SK-N-SH treated with all-trans-retinoic acid at 6 μM for 48 hours (cell line): Measurements from ENCODE around the gene DPM1.

ENCODE experiments used
- GLIS3 ChIP-seq: fragments of 250-450 bp; sonication (Bioruptor Pico); IDR thresholded peaks from 2 replicates; pipeline ENCODE4 v1.5.0; 2020; ENCODE audit warnings: mild to moderate bottlenecking, moderate library complexity
- PATZ1 ChIP-seq: fragments of 250-450 bp; sonication (Bioruptor Pico); IDR thresholded peaks from 2 replicates; pipeline ENCODE4 v1.8.0; 2020; ENCODE audit warnings: mild to moderate bottlenecking, moderate library complexity, borderline replicate concordance
- RARB ChIP-seq: fragments of 250-450 bp; sonication (Bioruptor Pico); IDR thresholded peaks from 2 replicates; pipeline ENCODE4 v1.8.0; 2021; ENCODE audit warnings: mild to moderate bottlenecking, moderate library complexity
- SNAI2 ChIP-seq: fragments of 250-450 bp; sonication (Bioruptor Pico); IDR thresholded peaks from 2 replicates; pipeline ENCODE4 v1.5.0; 2020; ENCODE audit warnings: mild to moderate bottlenecking, moderate library complexity
- TCF4 ChIP-seq: fragments of 250-450 bp; sonication (Bioruptor Pico); IDR thresholded peaks from 2 replicates; pipeline ENCODE4 v1.8.0; 2021; ENCODE audit warnings: mild to moderate bottlenecking, moderate library complexity, borderline replicate concordance
- ZFP3 ChIP-seq: fragments of 250-450 bp; sonication (Bioruptor Pico); IDR thresholded peaks from 2 replicates; pipeline ENCODE4 v1.5.0; 2020; ENCODE audit warnings: mild to moderate bottlenecking, moderate library complexity
- ZFP30 ChIP-seq: fragments of 450-650 bp; formaldehyde crosslinking; IDR thresholded peaks from 2 replicates; pipeline ENCODE4 v1.5.0; 2022; ENCODE audit warnings: mild to moderate bottlenecking, moderate library complexity
- ZNF565 ChIP-seq: fragments of 450-650 bp; formaldehyde crosslinking; conservative IDR thresholded peaks from 2 replicates; pipeline ENCODE4 v1.5.0; 2020; ENCODE audit warnings: low read depth, mild to moderate bottlenecking, moderate library complexity
- TF ChIP-seq, protein P1 (sequence below): fragments of 250-450 bp; sonication (Bioruptor Pico); IDR thresholded peaks from 2 replicates; pipeline ENCODE4 v1.8.0; 2021; ENCODE audit warnings: low read depth, mild to moderate bottlenecking, moderate library complexity, borderline replicate concordance

- TF ChIP-seq RARB (CRISPR knock-in tag) (no peak), ZFP30 (no peak), ZNF565 (no peak), TCF4 (CRISPR knock-in tag) (no peak), ZFP3 (CRISPR knock-in tag) (no peak), PATZ1 (CRISPR knock-in tag) (no peak), SNAI2 (CRISPR knock-in tag) (no peak), GLIS3 (CRISPR knock-in tag) (no peak)
- TF ChIP-seq, protein P1, sequence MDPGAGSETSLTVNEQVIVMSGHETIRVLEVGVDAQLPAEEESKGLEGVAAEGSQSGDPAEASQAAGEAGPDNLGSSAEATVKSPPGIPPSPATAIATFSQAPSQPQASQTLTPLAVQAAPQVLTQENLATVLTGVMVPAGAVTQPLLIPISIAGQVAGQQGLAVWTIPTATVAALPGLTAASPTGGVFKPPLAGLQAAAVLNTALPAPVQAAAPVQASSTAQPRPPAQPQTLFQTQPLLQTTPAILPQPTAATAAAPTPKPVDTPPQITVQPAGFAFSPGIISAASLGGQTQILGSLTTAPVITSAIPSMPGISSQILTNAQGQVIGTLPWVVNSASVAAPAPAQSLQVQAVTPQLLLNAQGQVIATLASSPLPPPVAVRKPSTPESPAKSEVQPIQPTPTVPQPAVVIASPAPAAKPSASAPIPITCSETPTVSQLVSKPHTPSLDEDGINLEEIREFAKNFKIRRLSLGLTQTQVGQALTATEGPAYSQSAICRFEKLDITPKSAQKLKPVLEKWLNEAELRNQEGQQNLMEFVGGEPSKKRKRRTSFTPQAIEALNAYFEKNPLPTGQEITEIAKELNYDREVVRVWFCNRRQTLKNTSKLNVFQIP (CRISPR knock-in tag) = no peak
Observed at GRCh38 chr20:50959543-50960126, 1.3 kb upstream of the DPM1 start.
